WTC11 (cell line): Measurements from ENCODE around the gene CREB3. TPM values are rescaled to one million over a fixed set of nuclear protein-coding genes. Genes with fewer than 3 reads are reported as not detected.

Source experiments
- ATAC-seq: fragments of 200-7000 bp; cut with Tn5 transposase; 2 replicates; pipeline ENCODE4 v1.10.0; 2021; ENCODE audit warnings: mild to moderate bottlenecking, moderate library complexity
- CTCF ChIA-PET: fragments of 300-600 bp; sonication (Branson Sonifier 250); formaldehyde crosslinking; loops from one replicate; lab custom pipeline; 2021; ENCODE audit warnings: antibody characterized with exemption; lab: Charles Lee
- POLR2A ChIA-PET: fragments of 350-600 bp; sonication (Branson Sonifier 250); formaldehyde crosslinking; loops from one replicate; lab custom pipeline; 2021; ENCODE audit warnings: antibody characterized with exemption; lab: Charles Lee
- DNase-seq: peaks from one replicate; pipeline ENCODE4 v3.0.0; 2021; ENCODE audit warnings: low spot score
- H3K27ac Mint-ChIP-seq: 2 replicates; pipeline ENCODE4 v1.8.0; 2021; ENCODE audit warnings: mixed read lengths
- H3K27me3 Mint-ChIP-seq: 2 replicates; pipeline ENCODE4 v1.8.0; 2021; ENCODE audit warnings: low read depth, mild to moderate bottlenecking, moderate library complexity, mixed read lengths
- H3K36me3 Mint-ChIP-seq: 2 replicates; pipeline ENCODE4 v1.8.0; 2021; ENCODE audit warnings: mixed read lengths
- H3K4me1 Mint-ChIP-seq: 2 replicates; pipeline ENCODE4 v1.8.0; 2022; ENCODE audit warnings: mixed read lengths
- H3K4me3 Mint-ChIP-seq: 2 replicates; pipeline ENCODE4 v1.8.0; 2021; ENCODE audit warnings: mild to moderate bottlenecking, moderate library complexity, mixed read lengths
- H3K9me3 Mint-ChIP-seq: 2 replicates; pipeline ENCODE4 v1.8.0; 2021; ENCODE audit warnings: mixed read lengths
- ATF2 ChIP-seq: sonication (generic); formaldehyde crosslinking; IDR thresholded peaks from 2 replicates; pipeline ENCODE4 v1.8.1; 2022; ENCODE audit warnings: low read depth, missing genetic modification reagents, borderline replicate concordance
- CDX4 ChIP-seq: fragments of 250-450 bp; sonication (Bioruptor Pico); IDR thresholded peaks from 2 replicates; pipeline ENCODE4 v1.9.0; 2021; ENCODE audit warnings: moderate library complexity, mild to moderate bottlenecking, inconsistent platforms, borderline replicate concordance
- CREM ChIP-seq: sonication (generic); formaldehyde crosslinking; IDR thresholded peaks from 2 replicates; pipeline ENCODE4 v1.8.1; 2022; ENCODE audit warnings: mild to moderate bottlenecking, missing genetic modification reagents, moderate library complexity
- ELF4 ChIP-seq: sonication (generic); formaldehyde crosslinking; IDR thresholded peaks from 2 replicates; pipeline ENCODE4 v1.8.1; 2022; ENCODE audit warnings: low read depth, mild to moderate bottlenecking, moderate library complexity, missing genetic modification reagents
- GRHL2 ChIP-seq: fragments of 250-450 bp; sonication (Bioruptor Pico); IDR thresholded peaks from 2 replicates; pipeline ENCODE4 v1.8.0; 2022; ENCODE audit warnings: mild to moderate bottlenecking, moderate library complexity; ENCODE audit not compliant: insufficient replicate concordance, severe bottlenecking
- GTF2I ChIP-seq: fragments of 250-450 bp; sonication (Bioruptor Pico); conservative IDR thresholded peaks from 2 replicates; pipeline ENCODE4 v1.4.0; 2021; ENCODE audit warnings: mild to moderate bottlenecking
- HMGXB4 ChIP-seq: sonication (generic); formaldehyde crosslinking; IDR thresholded peaks from 2 replicates; pipeline ENCODE4 v1.8.1; 2023; ENCODE audit warnings: mild to moderate bottlenecking, moderate library complexity, missing genetic modification reagents
- MLX ChIP-seq: sonication (generic); formaldehyde crosslinking; IDR thresholded peaks from 2 replicates; pipeline ENCODE4 v1.8.1; 2023; ENCODE audit warnings: mild to moderate bottlenecking, missing genetic modification reagents, moderate library complexity
- NFATC4 ChIP-seq: fragments of 250-450 bp; sonication (Bioruptor Pico); IDR thresholded peaks from 2 replicates; pipeline ENCODE4 v1.9.0; 2021; ENCODE audit warnings: mild to moderate bottlenecking
- NFYB ChIP-seq: sonication (generic); formaldehyde crosslinking; conservative IDR thresholded peaks from 2 replicates; pipeline ENCODE4 v1.8.0; 2022; ENCODE audit warnings: low read depth, missing genetic modification reagents
- PREB ChIP-seq: sonication (generic); formaldehyde crosslinking; IDR thresholded peaks from 2 replicates; pipeline ENCODE4 v1.8.1; 2022; ENCODE audit warnings: mild to moderate bottlenecking, missing genetic modification reagents, moderate library complexity, borderline replicate concordance
- PRRX2 ChIP-seq: fragments of 250-450 bp; sonication (Bioruptor Pico); IDR thresholded peaks from 2 replicates; pipeline ENCODE4 v1.8.0; 2021; ENCODE audit warnings: mild to moderate bottlenecking
- SMAD4 ChIP-seq: sonication (generic); formaldehyde crosslinking; IDR thresholded peaks from 2 replicates; pipeline ENCODE4 v1.8.0; 2022; ENCODE audit warnings: mild to moderate bottlenecking, missing genetic modification reagents
- ZNF121 ChIP-seq: sonication (generic); formaldehyde crosslinking; IDR thresholded peaks from 2 replicates; pipeline ENCODE4 v1.8.0; 2023; ENCODE audit warnings: missing genetic modification reagents
- ZNF532 ChIP-seq: fragments of 250-450 bp; sonication (Bioruptor Pico); IDR thresholded peaks from 2 replicates; pipeline ENCODE4 v1.9.0; 2021; ENCODE audit warnings: mild to moderate bottlenecking, borderline replicate concordance
- ZNF671 ChIP-seq: fragments of 250-450 bp; sonication (Bioruptor Pico); IDR thresholded peaks from 2 replicates; pipeline ENCODE4 v1.8.0; 2021; ENCODE audit warnings: mild to moderate bottlenecking
- total RNA-seq: library from RNA; stranded (reverse); gene quantifications from 3 replicates; pipeline ENCODE4 v1.2.3, GENCODE V29; 2021
- TF ChIP-seq, protein P1 (sequence below): sonication (generic); formaldehyde crosslinking; IDR thresholded peaks from 2 replicates; pipeline ENCODE4 v1.8.1; 2023; ENCODE audit warnings: mild to moderate bottlenecking, missing genetic modification reagents
- TF ChIP-seq, protein P2 (sequence below): sonication (generic); formaldehyde crosslinking; IDR thresholded peaks from 2 replicates; pipeline ENCODE4 v1.8.1; 2022; ENCODE audit warnings: mild to moderate bottlenecking, moderate library complexity, missing genetic modification reagents
- TF ChIP-seq, protein P3 (sequence below): sonication (generic); formaldehyde crosslinking; IDR thresholded peaks from 2 replicates; pipeline ENCODE4 v1.8.0; 2023; ENCODE audit warnings: mild to moderate bottlenecking, missing genetic modification reagents

Gene CREB3
- total RNA-seq, 1 experiment from 2014 or later: 21.4 TPM

DNA sequence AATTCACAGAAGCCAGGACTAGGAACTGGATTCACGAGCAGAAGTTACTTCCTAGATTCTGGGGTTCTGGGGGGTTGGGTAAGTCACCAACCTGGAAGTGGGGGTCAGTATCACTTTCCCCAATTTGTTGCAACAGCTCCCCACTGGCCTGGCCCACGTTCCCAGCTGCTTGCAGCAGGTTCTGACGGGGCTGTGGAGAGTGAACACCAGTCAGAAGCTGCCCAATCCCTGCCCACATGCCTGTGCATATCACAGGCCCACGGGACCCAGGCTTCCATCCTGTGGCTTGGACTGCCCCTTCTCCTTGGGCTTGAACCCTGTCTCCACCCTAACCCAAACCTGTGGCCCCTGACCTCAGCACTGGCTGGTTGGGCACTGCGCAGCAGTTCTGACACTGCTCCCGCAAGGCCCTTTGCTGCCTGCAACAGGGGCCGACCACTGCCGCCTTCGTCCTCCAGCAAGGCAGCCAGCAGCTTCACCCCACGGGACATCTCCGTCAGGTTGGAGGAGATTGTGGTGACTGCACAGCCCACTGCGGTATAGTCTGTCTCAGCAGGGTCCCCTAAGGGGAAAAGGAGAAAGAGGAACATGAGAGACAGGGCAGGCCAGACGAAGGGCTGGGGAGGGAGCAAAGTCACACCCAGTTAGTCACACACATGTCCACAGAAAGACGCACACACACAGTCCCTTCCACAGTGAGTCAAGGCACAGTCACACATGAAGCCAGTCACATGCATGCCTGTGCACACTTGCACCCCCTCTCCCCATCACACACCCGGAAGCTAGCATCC, 13.6 kb upstream of the CREB3 start (continued):
- no peak for TF ChIP-seq HMGXB4 (CRISPR knock-in tag)
- TF ChIP-seq CDX4: no peak
- TF ChIP-seq, protein P1, sequence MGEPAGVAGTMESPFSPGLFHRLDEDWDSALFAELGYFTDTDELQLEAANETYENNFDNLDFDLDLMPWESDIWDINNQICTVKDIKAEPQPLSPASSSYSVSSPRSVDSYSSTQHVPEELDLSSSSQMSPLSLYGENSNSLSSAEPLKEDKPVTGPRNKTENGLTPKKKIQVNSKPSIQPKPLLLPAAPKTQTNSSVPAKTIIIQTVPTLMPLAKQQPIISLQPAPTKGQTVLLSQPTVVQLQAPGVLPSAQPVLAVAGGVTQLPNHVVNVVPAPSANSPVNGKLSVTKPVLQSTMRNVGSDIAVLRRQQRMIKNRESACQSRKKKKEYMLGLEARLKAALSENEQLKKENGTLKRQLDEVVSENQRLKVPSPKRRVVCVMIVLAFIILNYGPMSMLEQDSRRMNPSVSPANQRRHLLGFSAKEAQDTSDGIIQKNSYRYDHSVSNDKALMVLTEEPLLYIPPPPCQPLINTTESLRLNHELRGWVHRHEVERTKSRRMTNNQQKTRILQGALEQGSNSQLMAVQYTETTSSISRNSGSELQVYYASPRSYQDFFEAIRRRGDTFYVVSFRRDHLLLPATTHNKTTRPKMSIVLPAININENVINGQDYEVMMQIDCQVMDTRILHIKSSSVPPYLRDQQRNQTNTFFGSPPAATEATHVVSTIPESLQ (CRISPR knock-in tag): no peak
- no peak for TF ChIP-seq NFATC4 (CRISPR knock-in tag)
- TF ChIP-seq MLX (CRISPR knock-in tag): no peak
- TF ChIP-seq SMAD4 (CRISPR knock-in tag): no peak
- TF ChIP-seq, protein P2, sequence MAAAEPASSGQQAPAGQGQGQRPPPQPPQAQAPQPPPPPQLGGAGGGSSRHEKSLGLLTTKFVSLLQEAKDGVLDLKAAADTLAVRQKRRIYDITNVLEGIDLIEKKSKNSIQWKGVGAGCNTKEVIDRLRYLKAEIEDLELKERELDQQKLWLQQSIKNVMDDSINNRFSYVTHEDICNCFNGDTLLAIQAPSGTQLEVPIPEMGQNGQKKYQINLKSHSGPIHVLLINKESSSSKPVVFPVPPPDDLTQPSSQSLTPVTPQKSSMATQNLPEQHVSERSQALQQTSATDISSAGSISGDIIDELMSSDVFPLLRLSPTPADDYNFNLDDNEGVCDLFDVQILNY (CRISPR knock-in tag): no peak
- TF ChIP-seq GRHL2 (CRISPR knock-in tag): no peak
- TF ChIP-seq, protein P3, sequence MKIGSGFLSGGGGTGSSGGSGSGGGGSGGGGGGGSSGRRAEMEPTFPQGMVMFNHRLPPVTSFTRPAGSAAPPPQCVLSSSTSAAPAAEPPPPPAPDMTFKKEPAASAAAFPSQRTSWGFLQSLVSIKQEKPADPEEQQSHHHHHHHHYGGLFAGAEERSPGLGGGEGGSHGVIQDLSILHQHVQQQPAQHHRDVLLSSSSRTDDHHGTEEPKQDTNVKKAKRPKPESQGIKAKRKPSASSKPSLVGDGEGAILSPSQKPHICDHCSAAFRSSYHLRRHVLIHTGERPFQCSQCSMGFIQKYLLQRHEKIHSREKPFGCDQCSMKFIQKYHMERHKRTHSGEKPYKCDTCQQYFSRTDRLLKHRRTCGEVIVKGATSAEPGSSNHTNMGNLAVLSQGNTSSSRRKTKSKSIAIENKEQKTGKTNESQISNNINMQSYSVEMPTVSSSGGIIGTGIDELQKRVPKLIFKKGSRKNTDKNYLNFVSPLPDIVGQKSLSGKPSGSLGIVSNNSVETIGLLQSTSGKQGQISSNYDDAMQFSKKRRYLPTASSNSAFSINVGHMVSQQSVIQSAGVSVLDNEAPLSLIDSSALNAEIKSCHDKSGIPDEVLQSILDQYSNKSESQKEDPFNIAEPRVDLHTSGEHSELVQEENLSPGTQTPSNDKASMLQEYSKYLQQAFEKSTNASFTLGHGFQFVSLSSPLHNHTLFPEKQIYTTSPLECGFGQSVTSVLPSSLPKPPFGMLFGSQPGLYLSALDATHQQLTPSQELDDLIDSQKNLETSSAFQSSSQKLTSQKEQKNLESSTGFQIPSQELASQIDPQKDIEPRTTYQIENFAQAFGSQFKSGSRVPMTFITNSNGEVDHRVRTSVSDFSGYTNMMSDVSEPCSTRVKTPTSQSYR (CRISPR knock-in tag): no peak
- no peak for TF ChIP-seq PRRX2
- no peak for TF ChIP-seq PREB (CRISPR knock-in tag)
- no peak for TF ChIP-seq ZNF671 (CRISPR knock-in tag)
- TF ChIP-seq, all 79 proteins: peak for 0

GRCh38 chr9:35719546-35719945, 12.9 kb upstream of the CREB3 start:
- DNase-seq (no peak), ATAC-seq (no peak)
- ChIA-PET POLR2A (no interaction called here), CTCF (interaction anchor here (0.7 to 3.1 kb wide), 3 partner anchors 9 to 120 kb away, joined by 3 to 16 read pairs (median 5); no protein-coding TSS in a partner anchor)
- Mint-ChIP-seq H3K4me1 (no peaks in the 10 kb centered on the region), H3K4me3 (no peak overlapping the region), H3K36me3 (peaks cover 83% of the 10 kb centered on the region), H3K27ac (no peak overlapping the region), H3K9me3 (no peaks in the 10 kb centered on the region), H3K27me3 (no peaks in the 10 kb centered on the region)
- no peak for TF ChIP-seq ATF2 (CRISPR knock-in tag)
- no peak for TF ChIP-seq GTF2I (CRISPR knock-in tag)
- no peak for TF ChIP-seq CREM (CRISPR knock-in tag)
- no peak for TF ChIP-seq NFYB (CRISPR knock-in tag)
- TF ChIP-seq ZNF121: no peak
- no peak for TF ChIP-seq ZNF532 (CRISPR knock-in tag)
- no peak for TF ChIP-seq ELF4 (CRISPR knock-in tag)
